Natural killer cell (primary cell): Measurements from ENCODE around the gene RBP3. TPM values are rescaled to one million over a fixed set of nuclear protein-coding genes. Genes with fewer than 3 reads are reported as not detected.

Experiments used
- ATAC-seq, 3 donors: fragments of 150-1000 bp in 2 of 3; fragments of 200-7000 bp in 1 of 3; cut with Tn5 transposase; 1 replicate in 1 of 3; 2 replicates in 2 of 3; pipeline ENCODE4 v1.10.0; 2021; ENCODE audit warnings: mild to moderate bottlenecking in 2 of 3, moderate library complexity in 2 of 3
- DNase-seq, 2 donors: peaks; one replicate each; pipeline versions ENCODE4 v3.0.0 to v3.0.0-alpha.2; 2013 to 2021; ENCODE audit warnings: mixed read lengths in 1 of 2
- H3K27ac ChIP-seq: one replicate; pipeline ENCODE4 v1.5.1; 2013; ENCODE audit warnings: mild to moderate bottlenecking, low read length
- H3K27me3 ChIP-seq: one replicate; pipeline ENCODE4 v1.6.1; 2013; ENCODE audit warnings: low read length; ENCODE audit not compliant: control insufficient read depth, insufficient read depth
- H3K36me3 ChIP-seq: one replicate; pipeline ENCODE4 v1.6.1; 2013; ENCODE audit warnings: low read length; ENCODE audit not compliant: control insufficient read depth, insufficient read depth
- H3K4me1 ChIP-seq: one replicate; pipeline ENCODE4 v1.6.1; 2013; ENCODE audit warnings: low read length; ENCODE audit not compliant: control insufficient read depth, insufficient read depth
- H3K4me3 ChIP-seq: one replicate; pipeline ENCODE4 v1.5.1; 2013; ENCODE audit warnings: low read length
- H3K9me3 ChIP-seq: one replicate; pipeline ENCODE4 v1.6.1; 2013; ENCODE audit warnings: low read length; ENCODE audit not compliant: control insufficient read depth, insufficient read depth
- H3K27ac Mint-ChIP-seq, 2 donors: one replicate each; pipeline ENCODE4 v1.8.0; 2022; ENCODE audit warnings: mild to moderate bottlenecking in 2 of 2, mixed read lengths in 2 of 2, moderate library complexity in 1 of 2
- H3K27me3 Mint-ChIP-seq, 2 donors: one replicate each; pipeline ENCODE4 v1.8.0; 2022; ENCODE audit warnings: low read depth in 2 of 2, mixed read lengths in 2 of 2
- H3K36me3 Mint-ChIP-seq: one replicate; pipeline ENCODE4 v1.8.0; 2022; ENCODE audit warnings: mixed read lengths
- H3K4me1 Mint-ChIP-seq, 2 donors: one replicate each; pipeline ENCODE4 v1.8.0; 2022; ENCODE audit warnings: mixed read lengths in 2 of 2
- H3K4me3 Mint-ChIP-seq: one replicate; pipeline ENCODE4 v1.8.0; 2022; ENCODE audit warnings: mild to moderate bottlenecking, moderate library complexity, mixed read lengths
- H3K9me3 Mint-ChIP-seq, 2 donors: one replicate each; pipeline ENCODE4 v1.8.0; 2022; ENCODE audit warnings: mixed read lengths in 2 of 2
- WGBS: methylation state at CpG from one replicate; pipeline ENCODE4 v1.1.7; 2013; ENCODE audit warnings: missing lambda C conversion rate; ENCODE audit not compliant: insufficient coverage; 5-methylcytosine and 5-hydroxymethylcytosine counted together
- intact Hi-C: fragments of 100-400 bp; cut with micrococcal nuclease; formaldehyde crosslinking; loops from one replicate; pipeline ENCODE4 v1.14.2; 2022
- total RNA-seq, 4 donors: library from RNA; stranded (reverse); fragments of 120-200 nt in 1 of 4; gene quantifications; one replicate each; pipeline versions ENCODE4 v1.2.3 to v1.2.4, GENCODE V29; 2013 to 2022
- TF ChIP-seq, protein P1 (sequence below): fragments of 200-600 bp; IDR thresholded peaks from one replicate; pipeline ENCODE4 v1.8.0; 2022; ENCODE audit warnings: antibody characterized with exemption

The RBP3 gene
- total RNA-seq, 3 donors from 2014 or later (not counting 1 experiment from before 2014, with no cell fraction given): not detected

DNA sequence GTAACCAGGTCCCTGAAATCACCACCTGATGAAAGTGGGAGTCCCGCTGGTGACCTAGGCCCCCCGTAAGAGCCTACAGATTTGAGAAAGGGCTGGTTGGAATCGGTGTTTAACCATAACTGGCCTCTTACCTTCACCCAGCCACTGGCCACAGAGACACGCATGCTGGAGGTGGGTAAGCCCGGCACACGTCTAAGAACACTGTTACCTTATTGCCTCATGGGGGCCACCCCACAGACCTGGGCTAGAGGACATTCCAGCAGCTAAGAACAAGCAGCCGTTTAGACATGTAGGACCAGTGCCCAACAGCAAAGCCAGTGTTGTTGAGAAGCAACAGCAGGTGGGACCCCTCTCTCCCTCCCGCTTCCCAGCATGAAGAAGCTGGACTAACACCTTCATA lies 28.4 kb upstream of the RBP3 start:
- TF ChIP-seq, protein P1, sequence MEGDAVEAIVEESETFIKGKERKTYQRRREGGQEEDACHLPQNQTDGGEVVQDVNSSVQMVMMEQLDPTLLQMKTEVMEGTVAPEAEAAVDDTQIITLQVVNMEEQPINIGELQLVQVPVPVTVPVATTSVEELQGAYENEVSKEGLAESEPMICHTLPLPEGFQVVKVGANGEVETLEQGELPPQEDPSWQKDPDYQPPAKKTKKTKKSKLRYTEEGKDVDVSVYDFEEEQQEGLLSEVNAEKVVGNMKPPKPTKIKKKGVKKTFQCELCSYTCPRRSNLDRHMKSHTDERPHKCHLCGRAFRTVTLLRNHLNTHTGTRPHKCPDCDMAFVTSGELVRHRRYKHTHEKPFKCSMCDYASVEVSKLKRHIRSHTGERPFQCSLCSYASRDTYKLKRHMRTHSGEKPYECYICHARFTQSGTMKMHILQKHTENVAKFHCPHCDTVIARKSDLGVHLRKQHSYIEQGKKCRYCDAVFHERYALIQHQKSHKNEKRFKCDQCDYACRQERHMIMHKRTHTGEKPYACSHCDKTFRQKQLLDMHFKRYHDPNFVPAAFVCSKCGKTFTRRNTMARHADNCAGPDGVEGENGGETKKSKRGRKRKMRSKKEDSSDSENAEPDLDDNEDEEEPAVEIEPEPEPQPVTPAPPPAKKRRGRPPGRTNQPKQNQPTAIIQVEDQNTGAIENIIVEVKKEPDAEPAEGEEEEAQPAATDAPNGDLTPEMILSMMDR: no peak
- Mint-ChIP-seq H3K4me3 (no peak overlapping the region), H3K27ac (no peak overlapping the region), H3K36me3 (no peaks in the 10 kb centered on the region), H3K9me3 (no peaks in the 10 kb centered on the region), H3K27me3 (peaks cover 0 to 3% of the 10 kb centered on the region in 2 donors), H3K4me1 (no peaks in the 10 kb centered on the region)
- Histone ChIP-seq H3K36me3 (no peaks in the 10 kb centered on the region), H3K27me3 (no peaks in the 10 kb centered on the region), H3K4me1 (no peaks in the 10 kb centered on the region), H3K4me3 (no peak overlapping the region), H3K27ac (no peak overlapping the region), H3K9me3 (no peaks in the 10 kb centered on the region)
- intact Hi-C loops: no loop called here
- no peak for DNase-seq
- 92% methylated on average over 8 of the region's 8 CpGs for WGBS
- no peak for ATAC-seq

- Histone ChIP-seq H3K27me3 (no peaks in the 10 kb centered on the region), H3K4me3 (no peak overlapping the region), H3K9me3 (no peaks in the 10 kb centered on the region), H3K4me1 (no peaks in the 10 kb centered on the region), H3K36me3 (no peaks in the 10 kb centered on the region), H3K27ac (no peak overlapping the region)
- Mint-ChIP-seq H3K9me3 (no peaks in the 10 kb centered on the region), H3K27ac (no peak overlapping the region), H3K4me1 (no peaks in the 10 kb centered on the region), H3K4me3 (no peak overlapping the region), H3K27me3 (peaks cover 0 to 3% of the 10 kb centered on the region in 2 donors), H3K36me3 (no peaks in the 10 kb centered on the region)
- ATAC-seq: no peak
- no peak for DNase-seq
- TF ChIP-seq, protein P1: no peak
- WGBS: 88% methylated on average over 6 of the region's 6 CpGs
- intact Hi-C loops: no loop called here
Measured at GRCh38 chr10:47320812-47321211, 27.4 kb upstream of the RBP3 start.

- no peak overlapping the region for H3K4me3 ChIP-seq
- no peaks in the 10 kb centered on the region for H3K4me1 ChIP-seq
- ATAC-seq: no peak
- DNase-seq: no peak
- Mint-ChIP-seq H3K4me3 (no peak overlapping the region), H3K4me1 (no peaks in the 10 kb centered on the region), H3K27me3 (peaks cover 0 to 3% of the 10 kb centered on the region in 2 donors), H3K9me3 (no peaks in the 10 kb centered on the region), H3K36me3 (no peaks in the 10 kb centered on the region), H3K27ac (no peak overlapping the region)
- WGBS: 85% methylated on average over 8 of the region's 8 CpGs
- intact Hi-C loops: no loop called here
- H3K36me3 ChIP-seq: no peaks in the 10 kb centered on the region
- TF ChIP-seq, protein P1: no peak
- H3K9me3 ChIP-seq: no peaks in the 10 kb centered on the region
- H3K27me3 ChIP-seq: no peaks in the 10 kb centered on the region
- no peak overlapping the region for H3K27ac ChIP-seq
Measured at GRCh38 chr10:47321521-47322195, 26.5 kb upstream of the RBP3 start.
